Common myeloid progenitor, CD34-positive (primary cell): ENCODE results near the gene NDUFA1. TPM values are rescaled to one million over a fixed set of nuclear protein-coding genes. Genes with fewer than 3 reads are reported as not detected.
"Not testable (repeated sequence)": the region's sequence is repeated elsewhere in the genome, so short reads cannot be mapped to it uniquely, and the experiment has no call there.

Source experiments
- CTCF ChIA-PET: fragments of 350-600 bp; sonication (Branson Sonifier 250); formaldehyde crosslinking; loops from one replicate; lab custom pipeline; 2021; ENCODE audit warnings: antibody characterized with exemption; lab: Charles Lee
- POLR2A ChIA-PET: fragments of 350-600 bp; sonication (Branson Sonifier 250); formaldehyde crosslinking; loops from one replicate; lab custom pipeline; 2021; ENCODE audit warnings: antibody characterized with exemption; lab: Charles Lee
- DNase-seq, 3 donors: peaks; one replicate each; pipeline versions ENCODE4 v3.0.0 to v3.0.0-alpha.2; 2013
- H3K27ac ChIP-seq, 2 experiments: 1 replicate in 1 of 2; 2 replicates in 1 of 2; pipeline ENCODE4 v1.7.0; 2013; ENCODE audit warnings: inconsistent platforms in 2 of 2, low read length in 2 of 2, mild to moderate bottlenecking in 2 of 2, low read depth in 1 of 2, moderate library complexity in 1 of 2; ENCODE audit not compliant: severe bottlenecking in 2 of 2, insufficient read depth in 1 of 2, poor library complexity in 1 of 2
- H3K27me3 ChIP-seq, 5 experiments: replicated peaks in 2 of 5; 1 replicate in 3 of 5; 2 replicates in 2 of 5; pipeline versions ENCODE4 v1.6.1 to v1.7.0; 2013; ENCODE audit warnings: low read length in 4 of 5, mild to moderate bottlenecking in 2 of 5, moderate library complexity in 2 of 5, inconsistent platforms in 1 of 5; ENCODE audit not compliant: insufficient read depth in 5 of 5, control insufficient read depth in 4 of 5
- H3K36me3 ChIP-seq, 4 experiments: 1 replicate in 2 of 4; 2 replicates in 2 of 4; pipeline versions ENCODE4 v1.6.1 to v1.7.0; 2013; ENCODE audit warnings: low read length in 3 of 4, control low read depth in 1 of 4, mild to moderate bottlenecking in 1 of 4; ENCODE audit not compliant: control insufficient read depth in 4 of 4, insufficient read depth in 4 of 4
- H3K4me1 ChIP-seq, 4 experiments: 1 replicate in 3 of 4; 2 replicates in 1 of 4; pipeline versions ENCODE4 v1.6.1 to v1.7.1; 2013; ENCODE audit warnings: low read length in 3 of 4, mild to moderate bottlenecking in 3 of 4, control low read depth in 1 of 4, inconsistent platforms in 1 of 4, moderate library complexity in 1 of 4; ENCODE audit not compliant: control insufficient read depth in 4 of 4, insufficient read depth in 4 of 4; ENCODE audit errors: control extremely low read depth in 1 of 4
- H3K4me3 ChIP-seq, 7 experiments: 1 replicate in 4 of 7; 2 replicates in 3 of 7; pipeline versions ENCODE4 v1.5.1 to v1.7.0; 2013; ENCODE audit warnings: mild to moderate bottlenecking in 7 of 7, low read length in 6 of 7, moderate library complexity in 6 of 7, inconsistent platforms in 2 of 7, low read depth in 2 of 7, control low read depth in 1 of 7; ENCODE audit not compliant: insufficient read depth in 4 of 7, control insufficient read depth in 1 of 7; ENCODE audit errors: extremely low read depth in 1 of 7
- H3K9me3 ChIP-seq, 5 experiments: 1 replicate in 4 of 5; 2 replicates in 1 of 5; pipeline versions ENCODE4 v1.6.1 to v1.7.1; 2013; ENCODE audit warnings: low read length in 4 of 5, mild to moderate bottlenecking in 2 of 5, inconsistent platforms in 1 of 5, low read depth in 1 of 5, moderate library complexity in 1 of 5; ENCODE audit not compliant: control insufficient read depth in 4 of 5, insufficient read depth in 2 of 5; ENCODE audit errors: control extremely low read depth in 1 of 5
- WGBS: methylation state at CpG from one replicate; pipeline ENCODE4 v1.1.5; 2013; ENCODE audit not compliant: insufficient coverage; 5-methylcytosine and 5-hydroxymethylcytosine counted together
- polyA plus RNA-seq: library from polyadenylated mRNA; unstranded; fragments of 120-200 nt; gene quantifications from one replicate; pipeline ENCODE4 v1.2.1, GENCODE V29; 2013

NDUFA1 gene
- polyA plus RNA-seq = 80.2 TPM

GRCh38 chrX:119871599-119872395 is at the start of gene NDUFA1, which contains the start of gene RNF113A:
TSS of gene NDUFA1 (plus strand) at chrX:119871832. CDS start at chrX:119871912, 80 bp downstream.
TSS of gene RNF113A (minus strand) at chrX:119871733. CDS start at chrX:119871613, 120 bp downstream.
- peak within 1 kb of the TSS; percentile 85 to 95 for H3K27ac ChIP-seq
- ChIA-PET CTCF (interaction anchor here (1.3 to 2.4 kb wide), 2 partner anchors 10 to 11 kb away, joined by 4 to 7 read pairs; no protein-coding TSS in a partner anchor), POLR2A (interaction anchor here (1.0 to 2.3 kb wide), 2 partner anchors 19 to 80 kb away, joined by 3 to 10 read pairs; partner anchors contain the start of gene RPL39)
- WGBS = 41% methylated on average over 59 of the region's 62 CpGs
- peak; percentile 82 to 94 (median 91) for DNase-seq
- peaks cover 0 to 5% (median 0%) of the 10 kb centered on the region in 5 experiments for H3K9me3 ChIP-seq
- H3K27me3 ChIP-seq = peaks cover 0 to 10% (median 0%) of the 10 kb centered on the region in 5 experiments
- H3K4me1 ChIP-seq = peaks cover 0 to 14% (median 10%) of the 10 kb centered on the region in 4 experiments
- H3K36me3 ChIP-seq = peaks cover 0 to 4% (median 0%) of the 10 kb centered on the region in 4 experiments
- peak within 1 kb of the TSS; percentile 72 to 93 (median 84) for H3K4me3 ChIP-seq

GRCh38 chrX:119824221-119824620 is 47.4 kb upstream of the NDUFA1 start:
- DNase-seq, H3K9me3 ChIP-seq, H3K4me3 ChIP-seq, H3K36me3 ChIP-seq, H3K27ac ChIP-seq, CTCF ChIA-PET, H3K27me3 ChIP-seq, POLR2A ChIA-PET: not testable (repeated sequence)
- WGBS = no CpG with 5 or more reads among the region's 5 CpGs
- H3K4me1 ChIP-seq = peaks cover 0 to 11% (median 5%) of the 10 kb centered on the region in 4 experiments

- no peak for DNase-seq
- Histone ChIP-seq H3K27me3 (no peaks in the 10 kb centered on the region), H3K4me1 (peaks cover 0 to 6% (median 3%) of the 10 kb centered on the region in 4 experiments), H3K27ac (no peak overlapping the region), H3K36me3 (peaks cover 0 to 14% (median 1%) of the 10 kb centered on the region in 4 experiments), H3K9me3 (no peaks in the 10 kb centered on the region), H3K4me3 (no peak overlapping the region)
- ChIA-PET POLR2A (no interaction called here), CTCF (no interaction called here)
- WGBS = 85% methylated on average over 5 of the region's 7 CpGs
Measured at GRCh38 chrX:119826399-119826959, 45.2 kb upstream of the NDUFA1 start.

GRCh38 chrX:119828446-119828845 is 43.2 kb upstream of the NDUFA1 start:
- WGBS = 90% methylated on average over 3 of the region's 5 CpGs
- H3K4me3 ChIP-seq = no peak overlapping the region
- no peaks in the 10 kb centered on the region for H3K27me3 ChIP-seq
- H3K27ac ChIP-seq = no peak overlapping the region
- no peaks in the 10 kb centered on the region for H3K9me3 ChIP-seq
- H3K4me1 ChIP-seq = no peaks in the 10 kb centered on the region
- peaks cover 2 to 18% (median 5%) of the 10 kb centered on the region in 4 experiments for H3K36me3 ChIP-seq
- ChIA-PET CTCF (no interaction called here), POLR2A (interaction anchor here (0.7 kb wide), 1 partner anchor 37 kb away, joined by 4 read pairs; no protein-coding TSS in a partner anchor)
- no peak for DNase-seq

- WGBS = 50% methylated on average over 2 of the region's 3 CpGs
- ChIA-PET POLR2A (no interaction called here), CTCF (interaction anchor here (1.1 kb wide), 1 partner anchor 8 kb away, joined by 3 read pairs; no protein-coding TSS in a partner anchor)
- no peaks in the 10 kb centered on the region for H3K9me3 ChIP-seq
- no peak overlapping the region for H3K4me3 ChIP-seq
- H3K4me1 ChIP-seq = no peaks in the 10 kb centered on the region
- peaks cover 0 to 2% (median 0%) of the 10 kb centered on the region in 5 experiments for H3K27me3 ChIP-seq
- H3K36me3 ChIP-seq = peaks cover 6 to 52% (median 10%) of the 10 kb centered on the region in 4 experiments
- DNase-seq = no peak
- H3K27ac ChIP-seq = no peak overlapping the region
Measured at GRCh38 chrX:119833905-119834304, 37.7 kb upstream of the NDUFA1 start.

GRCh38 chrX:119852382-119853353 is 19.0 kb upstream of the NDUFA1 start, which contains the start of gene UPF3B:
TSS of gene UPF3B (minus strand) at chrX:119852963. CDS start at chrX:119852928, 35 bp downstream.
- Histone ChIP-seq H3K36me3 (peaks cover 0 to 8% (median 2%) of the 10 kb centered on the region in 4 experiments), H3K27ac (peak within 1 kb of the TSS; percentile 91 to 92), H3K4me3 (peak within 1 kb of the TSS; percentile 72 to 91 (median 88)), H3K27me3 (peaks cover 0 to 10% (median 0%) of the 10 kb centered on the region in 5 experiments), H3K9me3 (no peaks in the 10 kb centered on the region), H3K4me1 (peaks cover 4 to 11% (median 5%) of the 10 kb centered on the region in 4 experiments)
- CTCF ChIA-PET = no interaction called here
- peak; percentile 97 to 98 (median 98) for DNase-seq
- WGBS = 37% methylated on average over 47 of the region's 54 CpGs
- POLR2A ChIA-PET = interaction anchor here (0.7 to 2.2 kb wide), 4 partner anchors 14 to 61 kb away, joined by 3 to 5 read pairs (median 4); partner anchors contain the start of genes NDUFA1, RNF113A and RPL39
